ENCODE results near the gene FOXB2. TPM values are rescaled to one million over a fixed set of nuclear protein-coding genes. Genes with fewer than 3 reads are reported as not detected.

FOXB2 gene
- total and polyA plus RNA-seq, 2 donors (not counting 3 experiments of a cell fraction or from before 2014, with no cell fraction given), result not detected

DNA sequence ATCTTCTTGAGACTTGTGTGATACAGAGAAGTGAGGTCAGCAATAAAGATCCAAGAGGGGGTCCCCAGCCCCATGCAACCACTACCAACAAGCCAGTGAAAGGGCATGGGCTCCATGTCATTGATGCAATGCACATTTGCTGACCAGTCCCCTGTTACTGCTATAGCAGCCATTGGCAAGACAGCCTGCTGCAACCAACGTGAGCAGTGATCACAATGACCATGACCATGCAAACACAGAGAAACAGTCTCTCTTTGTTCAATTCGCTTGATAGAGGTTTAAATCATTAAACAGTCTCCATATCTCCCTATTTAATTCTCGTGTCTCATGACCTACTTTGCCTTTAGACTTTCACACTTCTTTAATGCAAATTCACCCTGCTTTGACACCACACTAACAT is 30.0 kb upstream of the FOXB2 start:
- Histone ChIP-seq H4K20me1 (replicated peaks; ENCODE audit: control insufficient read depth, extremely low read depth, insufficient read depth, low read length) (no peaks in the 10 kb centered on the region), H3K36me3 (ENCODE audit: control insufficient read depth in 2 of 2, extremely low read depth in 1 of 2, insufficient read depth in 2 of 2, low read length in 2 of 2) (no peaks in the 10 kb centered on the region), H3K79me2 (ENCODE audit: control insufficient read depth, insufficient read depth, low read length) (no peaks in the 10 kb centered on the region), H3K9me3 (replicated peaks; ENCODE audit: control insufficient read depth, insufficient read depth, low read length) (no peaks in the 10 kb centered on the region), H2AFZ (ENCODE audit: low read depth, low read length) (no peak overlapping the region), H3K9ac (replicated peaks; ENCODE audit: extremely low read depth, insufficient read depth, low read length) (no peak overlapping the region), H3K4me2 (ENCODE audit: insufficient read depth, low read length) (no peak overlapping the region), H3K27me3 (ENCODE audit: control insufficient read depth in 2 of 2, insufficient read depth in 2 of 2, low read length in 2 of 2) (peaks cover 7 to 10% of the 10 kb centered on the region in 2 experiments), H3K27ac (ENCODE audit: insufficient read depth, low read depth, low read length) (no peak overlapping the region), H3K9me1 (replicated peaks; ENCODE audit: control insufficient read depth, extremely low read depth, insufficient read depth, low read length) (no peaks in the 10 kb centered on the region), H3K4me3 (replicated peaks in 1 of 3; ENCODE audit: insufficient read depth in 1 of 3, low read depth in 1 of 3, low read length in 3 of 3) (no peak overlapping the region), H3K4me1 (ENCODE audit: control insufficient read depth, extremely low read depth, insufficient read depth, low read length) (no peaks in the 10 kb centered on the region)
- no peak for FAIRE-seq
- BruUV-seq (replicated peaks), result no TSS peak
- TF ChIP-seq POLR2A (IDR thresholded peaks at IDR 0.05; ENCODE audit: low read depth, low read length) (no peak), EZH2 (IDR thresholded peaks at IDR 0.05; ENCODE audit: borderline replicate concordance, low read depth, low read length, severe bottlenecking) (no peak), POLR2AphosphoS5 (IDR thresholded peaks at IDR 0.05; ENCODE audit: insufficient read depth, low read depth, low read length) (no peak), JUN (IDR thresholded peaks at IDR 0.05; ENCODE audit: borderline replicate concordance, insufficient read depth, insufficient read length, low read depth) (no peak), FOS (IDR thresholded peaks at IDR 0.05; ENCODE audit: borderline replicate concordance, insufficient read depth, low read length) (no peak), MYC (IDR thresholded peaks at IDR 0.05; ENCODE audit: low read depth, low read length) (no peak), GATA2 (IDR thresholded peaks at IDR 0.05; ENCODE audit: insufficient read depth, insufficient read length, low read depth, low read length) (no peak)
- TF ChIP-seq, protein P1, sequence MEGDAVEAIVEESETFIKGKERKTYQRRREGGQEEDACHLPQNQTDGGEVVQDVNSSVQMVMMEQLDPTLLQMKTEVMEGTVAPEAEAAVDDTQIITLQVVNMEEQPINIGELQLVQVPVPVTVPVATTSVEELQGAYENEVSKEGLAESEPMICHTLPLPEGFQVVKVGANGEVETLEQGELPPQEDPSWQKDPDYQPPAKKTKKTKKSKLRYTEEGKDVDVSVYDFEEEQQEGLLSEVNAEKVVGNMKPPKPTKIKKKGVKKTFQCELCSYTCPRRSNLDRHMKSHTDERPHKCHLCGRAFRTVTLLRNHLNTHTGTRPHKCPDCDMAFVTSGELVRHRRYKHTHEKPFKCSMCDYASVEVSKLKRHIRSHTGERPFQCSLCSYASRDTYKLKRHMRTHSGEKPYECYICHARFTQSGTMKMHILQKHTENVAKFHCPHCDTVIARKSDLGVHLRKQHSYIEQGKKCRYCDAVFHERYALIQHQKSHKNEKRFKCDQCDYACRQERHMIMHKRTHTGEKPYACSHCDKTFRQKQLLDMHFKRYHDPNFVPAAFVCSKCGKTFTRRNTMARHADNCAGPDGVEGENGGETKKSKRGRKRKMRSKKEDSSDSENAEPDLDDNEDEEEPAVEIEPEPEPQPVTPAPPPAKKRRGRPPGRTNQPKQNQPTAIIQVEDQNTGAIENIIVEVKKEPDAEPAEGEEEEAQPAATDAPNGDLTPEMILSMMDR (IDR thresholded peaks at IDR 0.05; ENCODE audit: extremely low read depth in 1 of 2, insufficient read depth in 1 of 2, low read depth in 1 of 2, low read length in 2 of 2), result no peak
- TF ChIP-seq, protein P2, sequence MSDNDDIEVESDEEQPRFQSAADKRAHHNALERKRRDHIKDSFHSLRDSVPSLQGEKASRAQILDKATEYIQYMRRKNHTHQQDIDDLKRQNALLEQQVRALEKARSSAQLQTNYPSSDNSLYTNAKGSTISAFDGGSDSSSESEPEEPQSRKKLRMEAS (IDR thresholded peaks at IDR 0.05; ENCODE audit: insufficient read depth, insufficient read length), result no peak
- dilution Hi-C loops (cut with MboI; ENCODE audit: extremely low pct_ligation_motif_present, low sequenced_read_pairs) (no loop called here), intact Hi-C loops (cut with micrococcal nuclease) (no loop called here)
- POLR2A ChIA-PET, result no interaction called here
- DNase-seq (ENCODE audit: low read depth, low spot score), result no peak
- CTCF ChIA-PET, result interaction anchor here (1.3 kb wide), 1 partner anchor 179 kb away, joined by 13 read pairs; no protein-coding TSS in a partner anchor
